Stimulated activated CD4-positive, alpha-beta T cell treated with anti-CD3 and anti-CD28 coated beads, Interleukin-12 subunit alpha, Interleukin-12 subunit beta, amount 100 ng/mL, for 24 hours (primary cell): ENCODE measurements around the gene ADGRG1.

Experiments
- DNase-seq, 2 experiments: peaks; one replicate each; pipeline ENCODE4 v3.0.0-alpha.2; 2020; ENCODE audit warnings: low read depth in 2 of 2

Gene ADGRG1

GRCh38 chr16:57648581-57649442 is 20.4 kb downstream of the ADGRG1 start:
- DNase-seq, result peak; percentile 70 to 84

- no peak for DNase-seq
Measured at GRCh38 chr16:57649443-57649751, 21.0 kb downstream of the ADGRG1 start.

- no peak for DNase-seq
Measured at GRCh38 chr16:57649846-57650245, 21.4 kb downstream of the ADGRG1 start.

GRCh38 chr16:57651344-57652333 is 23.2 kb downstream of the ADGRG1 start:
- DNase-seq, result no peak

GRCh38 chr16:57652695-57653471 is 24.5 kb downstream of the ADGRG1 start:
- DNase-seq, result no peak

- no peak for DNase-seq
Measured at GRCh38 chr16:57653936-57654335, 25.5 kb downstream of the ADGRG1 start.

GRCh38 chr16:57656342-57656955 is 28.0 kb downstream of the ADGRG1 start:
- DNase-seq, result no peak

- no peak for DNase-seq
Measured at GRCh38 chr16:57657228-57657627, 28.8 kb downstream of the ADGRG1 start.

GRCh38 chr16:57658130-57658877 is 29.9 kb downstream of the ADGRG1 start:
- DNase-seq, result no peak

- DNase-seq, result no peak
Measured at GRCh38 chr16:57658878-57659674, 30.6 kb downstream of the ADGRG1 start.

GRCh38 chr16:57660715-57661463 is 32.5 kb downstream of the ADGRG1 start:
- DNase-seq, result no peak

GRCh38 chr16:57661510-57661909 is 33.1 kb downstream of the ADGRG1 start:
- DNase-seq, result no peak

GRCh38 chr16:57661936-57662906 is 33.8 kb downstream of the ADGRG1 start:
- no peak for DNase-seq

GRCh38 chr16:57663436-57663835 is 35.0 kb downstream of the ADGRG1 start:
- no peak for DNase-seq

GRCh38 chr16:57663917-57664661 is 35.7 kb downstream of the ADGRG1 start:
- no peak for DNase-seq

- no peak for DNase-seq
Measured at GRCh38 chr16:57664662-57665025, 36.2 kb downstream of the ADGRG1 start.

- DNase-seq, result no peak
Measured at GRCh38 chr16:57665541-57665940, 37.1 kb downstream of the ADGRG1 start.
